Right atrium auricular region (tissue), 2 donors: Measurements from ENCODE around the gene PRDM16. TPM values are rescaled to one million over a fixed set of nuclear protein-coding genes. Genes with fewer than 3 reads are reported as not detected.

ENCODE experiments used
- DNase-seq: peaks from one replicate; pipeline ENCODE4 v3.0.0-alpha.2; 2019; ENCODE audit warnings: low spot score
- H3K27ac ChIP-seq, 2 donors: fragments of 200-600 bp; sonication (generic); 1 replicate in 1 of 2; 2 replicates in 1 of 2; pipeline ENCODE4 v1.5.1; 2016 to 2019
- H3K27me3 ChIP-seq, 2 donors: fragments of 200-600 bp; sonication (generic); one replicate each; pipeline versions ENCODE4 v1.5.1 to v1.6.0; 2017 to 2019
- H3K36me3 ChIP-seq: fragments of 200-600 bp; sonication (generic); one replicate; pipeline ENCODE4 v1.5.1; 2016
- H3K4me1 ChIP-seq, 2 donors: fragments of 200-600 bp; sonication (generic); one replicate each; pipeline versions ENCODE4 v1.5.1 to v1.6.0; 2017 to 2019
- H3K4me3 ChIP-seq, 2 donors: fragments of 200-600 bp; sonication (generic); 1 replicate in 1 of 2; 2 replicates in 1 of 2; pipeline ENCODE4 v1.5.1; 2017 to 2019; ENCODE audit warnings: mild to moderate bottlenecking in 1 of 2, moderate library complexity in 1 of 2
- H3K9me3 ChIP-seq, 2 donors: fragments of 200-600 bp; sonication (generic); one replicate each; pipeline ENCODE4 v1.5.1; 2019
- CTCF ChIP-seq, 2 donors: fragments of 200-600 bp; sonication (generic); IDR thresholded peaks; one replicate each; pipeline ENCODE4 v1.5.1; 2019; ENCODE audit warnings: antibody characterized with exemption in 2 of 2
- total RNA-seq, 2 donors: library from RNA; depleted of rRNA; stranded (reverse); fragments of >200 nt; gene quantifications; one replicate each; pipeline ENCODE4 v1.1.0, GENCODE V29; 2016

Gene PRDM16
- total RNA-seq, 2 donors from 2014 or later, result 0.22 to 3.3 TPM

GRCh38 chr1:3463408-3463863, 394.4 kb downstream of the PRDM16 start:
- Histone ChIP-seq H3K27me3 (no peaks in the 10 kb centered on the region), H3K4me3 (no peak overlapping the region), H3K9me3 (no peaks in the 10 kb centered on the region), H3K36me3 (no peaks in the 10 kb centered on the region), H3K4me1 (peaks cover 0 to 20% of the 10 kb centered on the region in 2 donors), H3K27ac (no peak overlapping the region)
- no peak for TF ChIP-seq CTCF (IDR thresholded peaks at IDR 0.05)
- no peak for DNase-seq

GRCh38 chr1:3463891-3464648, 395.1 kb downstream of the PRDM16 start:
- DNase-seq, result no peak
- H3K9me3 ChIP-seq, result no peaks in the 10 kb centered on the region
- H3K27me3 ChIP-seq, result no peaks in the 10 kb centered on the region
- no peak overlapping the region for H3K27ac ChIP-seq
- peaks cover 0 to 18% of the 10 kb centered on the region in 2 donors for H3K4me1 ChIP-seq
- no peak for TF ChIP-seq CTCF (IDR thresholded peaks at IDR 0.05)
- H3K36me3 ChIP-seq, result no peaks in the 10 kb centered on the region
- no peak overlapping the region for H3K4me3 ChIP-seq

- H3K4me1 ChIP-seq, result peaks cover 0 to 14% of the 10 kb centered on the region in 2 donors
- H3K9me3 ChIP-seq, result no peaks in the 10 kb centered on the region
- H3K27me3 ChIP-seq, result no peaks in the 10 kb centered on the region
- H3K4me3 ChIP-seq, result no peak overlapping the region
- DNase-seq, result no peak
- no peaks in the 10 kb centered on the region for H3K36me3 ChIP-seq
- H3K27ac ChIP-seq, result no peak overlapping the region
- TF ChIP-seq CTCF (IDR thresholded peaks at IDR 0.05), result no peak
Measured at GRCh38 chr1:3464649-3465025, 395.6 kb downstream of the PRDM16 start.

GRCh38 chr1:3465091-3465934, 396.3 kb downstream of the PRDM16 start:
- TF ChIP-seq CTCF (IDR thresholded peaks at IDR 0.05), result no peak
- Histone ChIP-seq H3K9me3 (no peaks in the 10 kb centered on the region), H3K36me3 (no peaks in the 10 kb centered on the region), H3K4me3 (no peak overlapping the region), H3K27ac (no peak overlapping the region), H3K4me1 (peaks cover 0 to 7% of the 10 kb centered on the region in 2 donors), H3K27me3 (no peaks in the 10 kb centered on the region)
- no peak for DNase-seq

GRCh38 chr1:3465935-3466321, 396.9 kb downstream of the PRDM16 start:
- no peak overlapping the region for H3K27ac ChIP-seq
- DNase-seq, result no peak
- H3K27me3 ChIP-seq, result no peaks in the 10 kb centered on the region
- H3K36me3 ChIP-seq, result no peaks in the 10 kb centered on the region
- no peaks in the 10 kb centered on the region for H3K9me3 ChIP-seq
- H3K4me1 ChIP-seq, result peaks cover 0 to 1% of the 10 kb centered on the region in 2 donors
- no peak overlapping the region for H3K4me3 ChIP-seq
- TF ChIP-seq CTCF (IDR thresholded peaks at IDR 0.05), result no peak
